Stimulated activated naive CD8-positive, alpha-beta T cell treated with anti-CD3 and anti-CD28 coated beads, Interleukin-15, Interleukin-2, amounts not matched to agents 100 U/mL and 50 U/mL, for 24 hours (primary cell): ENCODE data around the gene DENND4B.
"Not testable (repeated sequence)": the region's sequence is repeated elsewhere in the genome, so short reads cannot be mapped to it uniquely, and the experiment has no call there.

Experiments
- ATAC-seq: fragments of 150-1000 bp; cut with Tn5 transposase; one replicate; pipeline ENCODE4 v1.10.0; 2021
- DNase-seq: peaks from one replicate; pipeline ENCODE4 v3.0.0; 2021

The DENND4B gene

DNA sequence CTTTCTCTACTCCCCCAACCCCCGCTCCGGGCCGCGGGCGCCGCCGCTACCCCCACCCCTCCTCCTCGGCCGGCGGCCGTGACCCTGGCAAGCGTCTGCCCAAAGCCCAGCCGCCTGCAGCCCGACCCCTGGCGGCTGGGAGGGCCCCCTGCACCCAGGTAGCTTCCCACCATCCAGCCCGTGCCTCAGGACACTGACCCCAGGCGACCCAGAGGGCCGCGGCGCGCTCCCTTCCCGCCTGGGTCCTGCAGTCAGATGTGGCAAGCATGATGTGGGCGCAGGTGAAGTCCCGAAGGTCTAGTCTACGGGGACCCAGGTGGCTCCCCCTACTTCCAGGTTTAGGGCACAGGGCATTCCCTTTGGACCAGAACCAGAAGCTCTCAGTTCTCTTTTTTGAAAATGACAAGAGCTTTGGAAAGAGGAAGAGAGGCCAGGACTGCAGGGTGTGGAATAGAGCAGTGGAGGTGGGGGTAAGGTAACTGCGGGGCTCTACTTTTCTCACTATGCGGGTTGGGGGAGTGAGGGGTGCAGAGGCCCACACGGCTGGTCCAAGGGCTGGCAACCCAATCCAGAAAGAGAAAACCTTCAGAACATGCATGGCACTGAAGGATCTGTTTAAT lies at the start of gene DENND4B:
Gene DENND4B, minus strand, starts transcription at position 97 of the 620 bp plus-strand sequence. CDS start 2,344 bp downstream, outside the sequence.
- DNase-seq (peak; percentile 85), ATAC-seq (peak; percentile 73)

GRCh38 chr1:153995640-153996039 lies 49.1 kb upstream of the DENND4B start:
- no peak for DNase-seq
- no peak for ATAC-seq

GRCh38 chr1:153995202-153995601 lies 48.7 kb upstream of the DENND4B start:
- no peak for ATAC-seq
- DNase-seq, result no peak

- DNase-seq (no peak), ATAC-seq (no peak)
Observed at GRCh38 chr1:153991806-153992205, 45.3 kb upstream of the DENND4B start.

DNA sequence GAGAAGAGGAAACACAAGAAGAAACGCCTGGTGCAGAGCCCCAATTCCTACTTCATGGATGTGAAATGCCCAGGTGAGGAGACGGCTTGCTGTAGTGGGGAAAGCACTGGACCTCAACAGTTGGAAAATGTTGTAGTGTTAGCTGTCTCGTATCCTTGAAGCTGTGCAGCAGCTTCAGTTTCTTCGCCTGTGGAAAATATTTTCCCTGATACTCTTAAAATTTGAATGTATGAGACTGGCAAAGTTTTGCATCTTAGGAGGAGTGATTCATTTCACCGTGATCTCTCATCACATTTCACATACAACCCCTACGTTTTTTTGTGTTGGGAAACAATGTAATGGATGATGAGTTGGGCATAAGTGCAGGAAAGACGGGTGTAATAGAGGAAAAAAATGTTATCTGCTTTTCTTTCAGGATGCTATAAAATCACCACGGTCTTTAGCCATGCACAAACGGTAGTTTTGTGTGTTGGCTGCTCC lies 44.7 kb upstream of the DENND4B start:
- DNase-seq (no peak), ATAC-seq (no peak)

DNA sequence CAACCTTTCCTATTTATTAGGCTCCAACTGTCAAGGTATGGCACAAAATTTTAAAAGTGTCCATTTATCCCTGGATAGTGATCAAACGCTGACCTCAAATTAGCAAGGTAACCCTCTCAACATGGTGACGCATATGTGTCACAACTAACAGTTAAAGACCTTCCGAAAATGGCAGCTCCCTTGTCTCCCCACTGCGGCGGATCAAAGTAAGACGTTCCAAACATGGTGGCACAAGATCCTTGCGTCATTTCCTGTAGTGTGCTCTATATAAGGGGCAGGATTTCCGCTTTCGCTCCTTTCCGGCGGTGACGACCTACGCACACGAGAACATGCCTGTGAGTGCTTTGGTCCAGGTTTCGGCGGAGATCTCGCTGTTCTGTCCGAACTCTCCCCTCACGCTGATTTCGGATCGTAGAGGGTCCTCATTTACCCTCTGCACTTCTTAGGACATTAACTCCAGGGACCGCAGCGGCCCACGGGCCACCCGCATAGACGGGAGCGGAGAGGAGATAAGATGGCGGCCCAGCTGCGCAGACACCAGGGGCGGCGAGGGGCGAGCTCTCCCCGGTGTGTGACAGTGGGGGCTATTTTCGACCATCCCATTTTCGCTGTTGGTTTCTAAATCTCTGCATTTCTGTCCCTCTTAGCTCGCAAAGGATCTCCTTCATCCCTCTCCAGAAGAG lies 44.1 kb upstream of the DENND4B start, which contains the start of gene RPS27:
Gene RPS27, plus strand, starts transcription at position 295 of the 683 bp plus-strand sequence. Its CDS starts 35 bp downstream, at position 330.
- DNase-seq, result peak; percentile 81
- peak; percentile 83 for ATAC-seq

DNA sequence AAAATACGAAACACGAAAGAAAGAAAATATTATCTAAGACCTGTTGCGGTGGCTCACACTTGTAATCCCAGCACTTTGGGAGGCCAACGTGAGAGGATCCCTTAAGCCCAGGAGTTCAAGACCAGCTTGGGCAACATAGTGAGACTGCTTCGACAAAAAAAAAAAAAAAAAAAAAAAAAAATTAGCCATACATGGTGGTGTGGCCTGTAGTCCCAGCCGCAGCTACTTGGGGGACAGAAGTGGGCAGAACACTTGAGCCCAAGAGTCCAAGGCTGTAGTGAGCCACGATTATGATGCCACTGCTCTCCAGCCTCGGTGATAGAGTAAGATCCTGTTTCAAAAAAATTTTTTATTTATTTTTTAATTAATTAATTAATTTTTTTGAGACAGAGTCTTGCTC lies 41.1 kb upstream of the DENND4B start:
- ATAC-seq (no peak), DNase-seq (no peak)

- DNase-seq, result peak; percentile 51
- peak; percentile 33 for ATAC-seq
Observed at GRCh38 chr1:153985941-153986761, 39.6 kb upstream of the DENND4B start, which contains the start of gene RAB13. TSS of gene RAB13 (minus strand) at chr1:153986339. CDS start at chr1:153986236, 103 bp downstream.

DNA sequence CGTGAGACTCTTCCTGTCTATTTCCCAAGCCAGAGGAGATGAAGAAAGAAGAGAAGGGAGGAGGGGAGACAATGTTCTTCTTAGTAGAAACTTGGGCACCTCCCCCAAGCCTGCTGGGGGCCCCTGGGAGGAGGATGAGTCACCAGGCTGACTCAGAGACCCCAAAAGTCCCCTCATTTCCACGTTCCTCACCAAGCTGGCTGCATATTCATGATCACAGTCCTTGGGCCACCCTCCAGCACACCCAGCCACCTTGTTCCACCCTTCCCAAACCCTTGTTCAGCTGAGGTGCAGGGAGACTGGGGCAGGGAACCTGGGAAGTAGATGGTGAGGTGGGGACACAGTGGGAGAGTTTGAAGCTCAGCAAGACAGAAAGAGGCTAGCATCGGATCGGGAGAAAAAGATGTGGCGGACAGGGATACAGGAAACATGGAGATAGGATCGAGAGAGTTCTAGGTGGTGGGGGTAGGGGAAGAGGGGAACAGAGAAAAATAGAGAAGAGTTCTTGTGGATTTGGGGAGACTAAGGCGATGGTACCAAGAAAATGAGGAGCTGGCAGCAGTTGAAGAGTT lies 38.9 kb upstream of the DENND4B start:
- ATAC-seq (peak; percentile 81), DNase-seq (peak; percentile 71)

GRCh38 chr1:153984123-153984894 lies 37.8 kb upstream of the DENND4B start:
- ATAC-seq, result no peak
- DNase-seq, result no peak

DNA sequence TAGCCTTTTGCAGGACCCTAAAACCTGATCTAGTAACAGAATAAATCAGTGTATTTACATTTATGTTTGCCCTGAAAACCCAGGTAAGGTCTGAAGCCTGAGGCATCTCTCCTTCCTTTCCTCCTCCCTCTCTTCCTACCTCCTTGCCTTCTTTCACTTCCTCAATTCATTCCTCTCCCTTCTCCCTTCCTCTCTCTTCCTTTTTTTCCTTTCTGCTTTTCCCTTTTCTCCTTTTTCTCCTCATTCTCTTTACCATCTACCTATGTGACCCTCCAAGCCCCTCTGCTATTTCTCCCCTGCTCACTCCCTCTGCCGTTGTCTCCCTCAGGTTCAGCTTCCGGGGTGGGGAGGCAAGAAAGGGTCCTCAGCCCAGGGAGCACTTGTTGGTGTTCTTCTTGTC lies 35.2 kb upstream of the DENND4B start:
- not testable (repeated sequence) for DNase-seq, ATAC-seq

GRCh38 chr1:153979091-153979490 lies 32.6 kb upstream of the DENND4B start:
- not testable (repeated sequence) for DNase-seq, ATAC-seq

DNA sequence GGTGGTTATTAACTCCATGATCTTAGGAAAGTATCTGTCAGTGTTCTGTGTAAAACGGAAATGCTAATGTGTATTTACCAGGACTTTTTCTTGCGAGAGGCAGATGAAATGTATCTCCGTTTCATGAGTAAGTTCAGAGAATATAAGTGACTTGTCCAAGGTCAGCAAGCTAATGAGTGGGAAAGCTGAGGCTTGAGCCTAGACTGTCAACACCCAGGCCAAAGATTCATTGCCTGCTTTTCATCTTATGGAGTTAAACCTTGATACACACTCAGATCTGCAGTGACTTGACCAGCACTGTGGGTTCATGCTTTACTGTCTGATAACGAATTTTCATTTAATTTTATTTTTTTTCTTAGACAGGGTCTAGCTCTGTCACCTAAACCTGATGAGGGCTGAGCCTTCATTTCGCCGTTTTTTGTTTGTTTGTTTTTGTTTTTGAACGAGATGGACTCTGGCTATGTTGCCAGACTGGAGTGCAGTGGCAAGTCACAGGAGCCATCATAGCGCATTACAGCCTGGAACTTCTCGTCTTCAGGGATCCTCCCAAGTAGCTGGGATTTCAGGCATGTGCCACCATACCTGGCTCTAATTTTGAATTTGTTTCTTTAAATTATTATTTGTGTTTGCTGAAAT lies 31.9 kb upstream of the DENND4B start:
- ATAC-seq, result no peak
- no peak for DNase-seq

GRCh38 chr1:153977250-153978240 lies 31.0 kb upstream of the DENND4B start, which contains the start of gene JTB:
TSS of gene JTB (minus strand) at chr1:153977674. CDS start at chr1:153977252, 422 bp downstream.
- DNase-seq (peak; percentile 89), ATAC-seq (peak; percentile 95)

DNA sequence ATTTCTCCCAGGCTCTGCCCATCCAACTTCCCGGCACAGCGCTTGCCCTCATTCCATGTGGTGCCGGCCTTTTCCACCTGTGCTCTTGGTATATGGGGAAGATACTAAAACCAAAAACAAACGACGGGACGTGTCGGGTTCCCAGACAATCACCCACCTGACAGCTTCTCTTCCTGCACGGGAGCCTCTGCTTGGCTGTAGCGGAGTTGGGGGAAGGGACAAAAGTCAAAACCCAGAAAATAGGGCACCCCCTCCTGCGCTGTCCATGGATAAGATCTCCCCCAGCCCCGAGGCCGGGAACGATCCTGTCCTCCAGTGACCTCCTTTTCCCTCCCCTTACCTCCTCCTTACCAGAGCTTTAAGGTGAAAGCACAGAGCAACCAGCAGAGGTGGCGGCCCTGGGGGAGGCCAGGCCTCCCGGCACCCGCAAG lies 30.3 kb upstream of the DENND4B start:
- ATAC-seq, result no peak
- no peak for DNase-seq

- ATAC-seq (no peak), DNase-seq (no peak)
Observed at GRCh38 chr1:153973525-153973924, 27.0 kb upstream of the DENND4B start.

DNA sequence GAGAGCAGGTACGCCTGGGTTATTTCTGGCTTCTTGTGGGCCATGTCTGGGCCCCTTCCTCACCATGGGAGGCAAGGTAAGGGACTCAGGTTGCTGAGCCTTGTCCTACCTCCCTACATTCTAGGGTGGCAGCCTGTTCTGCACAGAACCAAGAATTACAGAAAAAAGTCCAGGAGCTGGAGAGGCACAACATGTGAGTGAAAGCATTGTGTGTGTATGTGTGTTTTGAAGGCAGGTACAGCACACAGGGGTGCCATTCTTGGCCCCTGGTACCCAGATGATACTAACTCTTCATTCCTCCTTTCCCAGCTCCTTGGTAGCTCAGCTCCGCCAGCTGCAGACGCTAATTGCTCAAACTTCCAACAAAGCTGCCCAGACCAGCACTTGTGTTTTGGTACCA lies 26.6 kb upstream of the DENND4B start:
- ATAC-seq (no peak), DNase-seq (no peak)

DNA sequence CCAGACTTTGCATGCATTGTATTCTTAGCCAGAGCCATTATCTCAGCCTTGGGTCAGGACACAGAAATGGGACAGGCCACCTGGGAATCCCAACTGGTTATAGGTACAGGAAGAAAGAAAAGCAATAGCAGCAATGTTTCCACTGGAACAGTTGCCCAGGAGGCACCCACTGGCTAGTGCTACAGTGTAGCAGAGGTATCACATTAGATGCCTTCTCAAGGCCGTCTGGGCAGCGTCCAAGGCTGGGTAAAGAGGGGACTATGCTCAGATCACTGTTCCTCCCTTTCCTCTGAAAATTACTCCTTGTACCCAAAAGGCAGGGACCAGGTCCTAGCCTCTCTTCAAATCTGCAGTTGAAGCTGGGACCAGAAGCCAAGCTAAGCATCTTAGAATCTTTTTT lies 23.8 kb upstream of the DENND4B start:
- DNase-seq, result no peak

GRCh38 chr1:153968972-153969371 lies 22.5 kb upstream of the DENND4B start:
- DNase-seq, result no peak
- no peak for ATAC-seq

More for the DNA sequence above, 23.8 kb upstream of the DENND4B start:
- ATAC-seq, result no peak
